ENCODE results near the gene IL4R.
"Not testable (repeated sequence)": the region's sequence is repeated elsewhere in the genome, so short reads cannot be mapped to it uniquely, and the experiment has no call there.

Gene IL4R

GRCh38 chr16:27326738-27327585 lies 13.2 kb downstream of the IL4R start:
- Histone ChIP-seq H3K4ac (ENCODE audit: low read depth, low read length) (peak overlapping the region; percentile 97), H3K27me3 (ENCODE audit: insufficient read depth, low read length, poor library complexity) (no peaks in the 10 kb centered on the region), H3K4me2 (ENCODE audit: low read length) (peak overlapping the region; percentile 35), H3K4me3 (ENCODE audit: low read length) (no peak overlapping the region), H3K79me2 (ENCODE audit: control insufficient read depth, insufficient read depth, low read length) (peaks cover 25% of the 10 kb centered on the region), H2BK120ac (ENCODE audit: low read depth, low read length) (peak overlapping the region; percentile 79), H2BK5ac (ENCODE audit: low read length) (peak overlapping the region; percentile 97), H3K9ac (ENCODE audit: low read length) (peak overlapping the region; percentile 54), H4K5ac (ENCODE audit: low read length) (no peak overlapping the region), H3K36me3 (ENCODE audit: control insufficient read depth, insufficient read depth, low read length) (no peaks in the 10 kb centered on the region), H3K18ac (ENCODE audit: low read length) (peak overlapping the region; percentile 93), H3K4me1 (ENCODE audit: control insufficient read depth, low read depth, low read length) (peaks cover 30% of the 10 kb centered on the region), H3K27ac (ENCODE audit: low read depth, low read length) (peak overlapping the region; percentile 98), H2AK5ac (ENCODE audit: low read length) (peak overlapping the region; percentile 97), H4K8ac (ENCODE audit: low read depth, low read length) (no peak overlapping the region), H3K56ac (ENCODE audit: low read length) (peak overlapping the region; percentile 86), H3K79me1 (ENCODE audit: low read length) (peaks cover 11% of the 10 kb centered on the region), H2BK15ac (replicated peaks; ENCODE audit: low read depth) (peak overlapping the region; percentile 46), H3K23ac (ENCODE audit: low read length) (no peak overlapping the region)
- peak; percentile 99 for DNase-seq
- no CpG with 5 or more reads among the region's 19 CpGs for WGBS (ENCODE audit: extremely low coverage, insufficient coverage, low lambda C conversion rate)

GRCh38 chr16:27327586-27327915 lies 13.8 kb downstream of the IL4R start:
- H3K9ac ChIP-seq (ENCODE audit: low read length): peak overlapping the region; percentile 54

GRCh38 chr16:27328937-27329336 lies 15.2 kb downstream of the IL4R start:
- no peak overlapping the region for H3K4me2 ChIP-seq (ENCODE audit: low read length)
- no peak overlapping the region for H3K18ac ChIP-seq (ENCODE audit: low read length)
- H3K56ac ChIP-seq (ENCODE audit: low read length): no peak overlapping the region
- H2BK15ac ChIP-seq (replicated peaks; ENCODE audit: low read depth): no peak overlapping the region
- peaks cover 26% of the 10 kb centered on the region for H3K4me1 ChIP-seq (ENCODE audit: control insufficient read depth, low read depth, low read length)
- H3K79me2 ChIP-seq (ENCODE audit: control insufficient read depth, insufficient read depth, low read length): peaks cover 9% of the 10 kb centered on the region
- no peak overlapping the region for H2BK120ac ChIP-seq (ENCODE audit: low read depth, low read length)
- no peak overlapping the region for H4K8ac ChIP-seq (ENCODE audit: low read depth, low read length)
- H2AK5ac ChIP-seq (ENCODE audit: low read length): no peak overlapping the region
- DNase-seq: no peak
- WGBS (ENCODE audit: extremely low coverage, insufficient coverage, low lambda C conversion rate): no CpG with 5 or more reads among the region's 5 CpGs
- no peak overlapping the region for H3K4ac ChIP-seq (ENCODE audit: low read depth, low read length)
- H3K27me3 ChIP-seq (ENCODE audit: insufficient read depth, low read length, poor library complexity): no peaks in the 10 kb centered on the region
- no peak overlapping the region for H2BK5ac ChIP-seq (ENCODE audit: low read length)
- no peak overlapping the region for H3K4me3 ChIP-seq (ENCODE audit: low read length)
- no peak overlapping the region for H3K23ac ChIP-seq (ENCODE audit: low read length)
- H3K79me1 ChIP-seq (ENCODE audit: low read length): peaks cover 4% of the 10 kb centered on the region
- no peak overlapping the region for H3K27ac ChIP-seq (ENCODE audit: low read depth, low read length)
- no peak overlapping the region for H3K9ac ChIP-seq (ENCODE audit: low read length)
- H3K36me3 ChIP-seq (ENCODE audit: control insufficient read depth, insufficient read depth, low read length): no peaks in the 10 kb centered on the region
- no peak overlapping the region for H4K5ac ChIP-seq (ENCODE audit: low read length)

More at GRCh38 chr16:27327586-27327915, 13.8 kb downstream of the IL4R start:
- peak overlapping the region; percentile 72 for H3K4ac ChIP-seq (ENCODE audit: low read depth, low read length)
- peak overlapping the region; percentile 31 for H2BK120ac ChIP-seq (ENCODE audit: low read depth, low read length)
- no CpG with 5 or more reads among the region's 3 CpGs for WGBS (ENCODE audit: extremely low coverage, insufficient coverage, low lambda C conversion rate)
- peaks cover 30% of the 10 kb centered on the region for H3K4me1 ChIP-seq (ENCODE audit: control insufficient read depth, low read depth, low read length)
- DNase-seq: no peak
- H3K4me2 ChIP-seq (ENCODE audit: low read length): peak overlapping the region; percentile 35
- peak overlapping the region; percentile 60 for H2AK5ac ChIP-seq (ENCODE audit: low read length)
- H3K79me1 ChIP-seq (ENCODE audit: low read length): peaks cover 11% of the 10 kb centered on the region
- no peaks in the 10 kb centered on the region for H3K36me3 ChIP-seq (ENCODE audit: control insufficient read depth, insufficient read depth, low read length)
- peak overlapping the region; percentile 96 for H3K27ac ChIP-seq (ENCODE audit: low read depth, low read length)
- no peak overlapping the region for H3K4me3 ChIP-seq (ENCODE audit: low read length)
- H3K27me3 ChIP-seq (ENCODE audit: insufficient read depth, low read length, poor library complexity): no peaks in the 10 kb centered on the region
- H3K18ac ChIP-seq (ENCODE audit: low read length): peak overlapping the region; percentile 93
- peak overlapping the region; percentile 73 for H3K56ac ChIP-seq (ENCODE audit: low read length)
- peaks cover 20% of the 10 kb centered on the region for H3K79me2 ChIP-seq (ENCODE audit: control insufficient read depth, insufficient read depth, low read length)
- H4K8ac ChIP-seq (ENCODE audit: low read depth, low read length): no peak overlapping the region
- H4K5ac ChIP-seq (ENCODE audit: low read length): no peak overlapping the region
- peak overlapping the region; percentile 42 for H2BK15ac ChIP-seq (replicated peaks; ENCODE audit: low read depth)
- no peak overlapping the region for H3K23ac ChIP-seq (ENCODE audit: low read length)
- peak overlapping the region; percentile 91 for H2BK5ac ChIP-seq (ENCODE audit: low read length)

GRCh38 chr16:27329376-27330079 lies 15.8 kb downstream of the IL4R start:
- H3K4me1 ChIP-seq (ENCODE audit: control insufficient read depth, low read depth, low read length): peaks cover 21% of the 10 kb centered on the region
- not testable (repeated sequence) for DNase-seq; H3K79me2 ChIP-seq (ENCODE audit: control insufficient read depth, insufficient read depth, low read length); H4K8ac ChIP-seq (ENCODE audit: low read depth, low read length); H3K27ac ChIP-seq (ENCODE audit: low read depth, low read length); H2BK15ac ChIP-seq (replicated peaks; ENCODE audit: low read depth); H3K18ac ChIP-seq (ENCODE audit: low read length); H3K36me3 ChIP-seq (ENCODE audit: control insufficient read depth, insufficient read depth, low read length); H3K23ac ChIP-seq (ENCODE audit: low read length); H3K56ac ChIP-seq (ENCODE audit: low read length); H3K4me3 ChIP-seq (ENCODE audit: low read length); H3K27me3 ChIP-seq (ENCODE audit: insufficient read depth, low read length, poor library complexity); H2AK5ac ChIP-seq (ENCODE audit: low read length); H4K5ac ChIP-seq (ENCODE audit: low read length); H3K9ac ChIP-seq (ENCODE audit: low read length); H3K79me1 ChIP-seq (ENCODE audit: low read length); H3K4me2 ChIP-seq (ENCODE audit: low read length); H2BK5ac ChIP-seq (ENCODE audit: low read length); H3K4ac ChIP-seq (ENCODE audit: low read depth, low read length)
- peak overlapping the region; percentile 56 for H2BK120ac ChIP-seq (ENCODE audit: low read depth, low read length)
- WGBS (ENCODE audit: extremely low coverage, insufficient coverage, low lambda C conversion rate): no CpG with 5 or more reads among the region's 8 CpGs

GRCh38 chr16:27330542-27330941 lies 16.8 kb downstream of the IL4R start:
- no peak overlapping the region for H3K27ac ChIP-seq (ENCODE audit: low read depth, low read length)
- H3K27me3 ChIP-seq (ENCODE audit: insufficient read depth, low read length, poor library complexity): no peaks in the 10 kb centered on the region
- DNase-seq: peak; percentile 54
- peak overlapping the region; percentile 35 for H2BK120ac ChIP-seq (ENCODE audit: low read depth, low read length)
- no peak overlapping the region for H4K5ac ChIP-seq (ENCODE audit: low read length)
- H2BK15ac ChIP-seq (replicated peaks; ENCODE audit: low read depth): no peak overlapping the region
- H3K9ac ChIP-seq (ENCODE audit: low read length): no peak overlapping the region
- H3K36me3 ChIP-seq (ENCODE audit: control insufficient read depth, insufficient read depth, low read length): no peaks in the 10 kb centered on the region
- peaks cover 4% of the 10 kb centered on the region for H3K79me2 ChIP-seq (ENCODE audit: control insufficient read depth, insufficient read depth, low read length)
- peaks cover 5% of the 10 kb centered on the region for H3K79me1 ChIP-seq (ENCODE audit: low read length)
- H2AK5ac ChIP-seq (ENCODE audit: low read length): no peak overlapping the region
- H3K4me1 ChIP-seq (ENCODE audit: control insufficient read depth, low read depth, low read length): peaks cover 19% of the 10 kb centered on the region
- no peak overlapping the region for H3K4me2 ChIP-seq (ENCODE audit: low read length)
- no peak overlapping the region for H4K8ac ChIP-seq (ENCODE audit: low read depth, low read length)
- H3K23ac ChIP-seq (ENCODE audit: low read length): no peak overlapping the region
- no peak overlapping the region for H3K4ac ChIP-seq (ENCODE audit: low read depth, low read length)
- H3K18ac ChIP-seq (ENCODE audit: low read length): peak overlapping the region; percentile 89
- WGBS (ENCODE audit: extremely low coverage, insufficient coverage, low lambda C conversion rate): no CpG with 5 or more reads among the region's 5 CpGs
- no peak overlapping the region for H3K4me3 ChIP-seq (ENCODE audit: low read length)
- H2BK5ac ChIP-seq (ENCODE audit: low read length): no peak overlapping the region
- H3K56ac ChIP-seq (ENCODE audit: low read length): peak overlapping the region; percentile 8
